PC-9 (cell line): ENCODE results near the gene TSEN15. TPM values are rescaled to one million over a fixed set of nuclear protein-coding genes. Genes with fewer than 3 reads are reported as not detected.

Experiments used
- Bru-seq: library from RNA; stranded (reverse); fragments of 400-500 nt; gene quantifications from one replicate; lab custom pipeline; 2021; lab: Mats Ljungman, UMichigan
- BruChase-seq, 2 experiments: library from RNA; stranded (reverse); fragments of 400-500 nt; gene quantifications; one replicate each; lab custom pipeline; 2021; lab: Mats Ljungman, UMichigan
- BruUV-seq: library from RNA; stranded (reverse); fragments of 400-500 nt; replicated peaks from 2 replicates; lab custom pipeline; 2021; lab: Mats Ljungman, UMichigan
- CTCF ChIA-PET: fragments of 300-600 bp; sonication (Branson Sonifier 250); formaldehyde crosslinking; loops from one replicate; lab custom pipeline; 2022; ENCODE audit warnings: antibody characterized with exemption; lab: Charles Lee
- POLR2A ChIA-PET: fragments of 300-600 bp; sonication (Branson Sonifier 250); formaldehyde crosslinking; loops from one replicate; lab custom pipeline; 2022; ENCODE audit warnings: antibody characterized with exemption; ENCODE audit not compliant: unreplicated experiment; lab: Charles Lee
- DNase-seq, 2 experiments: peaks; one replicate each; pipeline versions ENCODE4 v3.0.0 to v3.0.0-alpha.2; 2015 to 2022; ENCODE audit warnings: mixed read lengths in 1 of 2
- H2AFZ ChIP-seq: fragments of 200-600 bp; sonication (generic); 2 replicates; pipeline ENCODE4 v1.8.1; 2017; ENCODE audit warnings: antibody characterized with exemption
- H3F3A ChIP-seq: fragments of 200-600 bp; sonication (generic); 2 replicates; pipeline ENCODE4 v1.8.1; 2017; ENCODE audit warnings: antibody characterized with exemption, mild to moderate bottlenecking, low read depth; ENCODE audit not compliant: insufficient read depth
- H3K27ac ChIP-seq: fragments of 200-600 bp; sonication (generic); 2 replicates; pipeline ENCODE4 v1.6.1; 2016; ENCODE audit warnings: mixed run types
- H3K27me3 ChIP-seq: fragments of 200-600 bp; sonication (generic); 2 replicates; pipeline ENCODE4 v1.6.1; 2016; ENCODE audit warnings: low read depth, mixed run types; ENCODE audit not compliant: insufficient read depth
- H3K36me3 ChIP-seq: fragments of 200-600 bp; sonication (generic); 2 replicates; pipeline ENCODE4 v1.6.1; 2016; ENCODE audit warnings: low read depth, mixed run types
- H3K4me1 ChIP-seq: fragments of 200-600 bp; sonication (generic); replicated peaks from 2 replicates; pipeline ENCODE4 v1.6.1; 2016; ENCODE audit warnings: mixed run types; ENCODE audit not compliant: insufficient read depth
- H3K4me2 ChIP-seq: fragments of 200-600 bp; sonication (generic); 2 replicates; pipeline ENCODE4 v1.6.1; 2017; ENCODE audit warnings: mixed run types
- H3K4me3 ChIP-seq: fragments of 200-600 bp; sonication (generic); 2 replicates; pipeline ENCODE4 v1.6.1; 2016; ENCODE audit warnings: mixed run types
- H3K79me2 ChIP-seq: fragments of 200-600 bp; sonication (generic); 2 replicates; pipeline ENCODE4 v1.6.1; 2017; ENCODE audit warnings: low read depth, mixed run types
- H3K9me2 ChIP-seq: fragments of 200-600 bp; sonication (generic); 2 replicates; pipeline ENCODE4 v1.8.1; 2017; ENCODE audit warnings: mild to moderate bottlenecking; ENCODE audit not compliant: insufficient read depth
- H3K9me3 ChIP-seq: fragments of 200-600 bp; sonication (generic); 2 replicates; pipeline ENCODE4 v1.8.1; 2016; ENCODE audit warnings: low read depth; ENCODE audit not compliant: insufficient read depth
- H4K20me1 ChIP-seq: fragments of 200-600 bp; sonication (generic); 2 replicates; pipeline ENCODE4 v1.8.1; 2017; ENCODE audit not compliant: insufficient read depth
- CTCF ChIP-seq: fragments of 200-600 bp; sonication (generic); conservative IDR thresholded peaks from 2 replicates; pipeline ENCODE4 v1.6.1; 2017; ENCODE audit warnings: mixed run types, antibody characterized with exemption, mild to moderate bottlenecking, moderate library complexity
- EZH2 ChIP-seq: fragments of 200-600 bp; sonication (generic); IDR thresholded peaks from 2 replicates; pipeline ENCODE4 v1.8.0; 2017; ENCODE audit warnings: antibody characterized with exemption, low read depth
- intact Hi-C: fragments of 100-400 bp; cut with micrococcal nuclease; formaldehyde crosslinking; loops from one replicate; pipeline ENCODE4 v1.10.0; 2022; ENCODE audit not compliant: unreplicated experiment
- long read RNA-seq: library from polyadenylated mRNA; stranded (forward); transcript quantifications from one replicate; pipeline ENCODE4 v2.0.0, GENCODE V29; 2022
- total RNA-seq: library from RNA; stranded (reverse); gene quantifications from 2 replicates; pipeline ENCODE4 v1.2.3, GENCODE V29; 2021

The TSEN15 gene
- 46.0 and 52.0 TPM in 2 replicates for total RNA-seq
- Bru-seq, nascent RNA, result percentile 89 among the genes with signal in this experiment
- BruChase-seq, experiment 1, labeled RNA remaining after a 2-hour chase, result percentile 96 among the genes with signal in this experiment
- BruChase-seq, experiment 2, labeled RNA remaining after a 6-hour chase, result percentile 75 among the genes with signal in this experiment
- long read RNA-seq, transcript TSEN15-207 (5 exons, 1,834 nt), result minor isoform, 8 of 154 reads
- long read RNA-seq, transcript TSEN15-203 (4 exons, 1,844 nt), result minor isoform, 21 of 154 reads
- long read RNA-seq, transcript TSEN15-208 (4 exons, 2,219 nt), result minor isoform, 40 of 154 reads
- long read RNA-seq, transcript TSEN15-216 (5 exons, 1,986 nt), result major isoform, 66 of 154 reads
- long read RNA-seq, partial matches to known transcripts, result 0 of 154 reads
- long read RNA-seq, other reads (novel, unspliced or antisense), result 11 of 154 reads

DNA sequence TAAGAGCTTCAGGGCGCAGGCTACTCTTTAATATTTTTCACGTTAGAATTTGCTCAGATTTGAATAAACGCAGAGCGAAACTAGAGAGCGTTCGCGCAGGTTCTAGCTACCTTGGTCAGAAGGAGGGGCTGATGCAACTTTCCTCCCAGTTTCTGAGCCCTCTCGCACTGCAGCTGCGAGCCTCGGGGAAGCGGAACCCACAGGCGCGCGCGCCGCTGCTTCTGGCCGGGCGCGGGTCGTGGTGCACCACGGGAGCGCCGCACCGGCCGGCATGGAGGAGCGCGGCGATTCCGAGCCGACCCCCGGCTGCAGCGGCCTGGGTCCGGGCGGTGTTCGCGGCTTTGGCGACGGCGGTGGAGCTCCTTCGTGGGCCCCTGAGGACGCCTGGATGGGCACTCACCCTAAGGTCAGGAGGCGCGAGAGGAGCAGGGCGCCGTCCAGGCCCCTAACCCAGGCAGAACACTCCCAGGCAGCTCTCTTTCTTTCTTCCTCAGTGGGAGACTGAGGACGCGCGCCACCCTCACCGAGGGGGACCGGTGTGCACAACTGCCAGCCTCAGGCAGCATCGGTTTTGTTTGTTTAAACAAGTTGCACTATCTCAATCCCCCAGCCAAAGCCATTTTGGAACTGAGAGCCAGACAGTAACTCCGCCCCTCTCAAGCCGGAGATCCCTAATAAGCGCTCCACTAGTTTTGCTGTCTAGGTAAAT, at the start of gene TSEN15:
Gene TSEN15, plus strand, starts transcription at position 246 of the 709 bp plus-strand sequence. Its CDS starts 26 bp downstream, at position 272.
- peak within 1 kb of the TSS; percentile 99 for H3K4me2 ChIP-seq
- H3K4me1 ChIP-seq, result peaks cover 36% of the 10 kb centered on the region
- no peaks in the 10 kb centered on the region for H3K9me2 ChIP-seq
- intact Hi-C loops, result loop anchor here (5.0 kb wide), 1 partner anchor 109 kb away; no protein-coding TSS in a partner anchor
- ChIA-PET CTCF (interaction anchor here (1.1 kb wide), 1 partner anchor 612 kb away, joined by 3 read pairs; no protein-coding TSS in a partner anchor), POLR2A (interaction anchor here (0.7 kb wide), 1 partner anchor 20 kb away, joined by 5 read pairs; no protein-coding TSS in a partner anchor)
- H3K27me3 ChIP-seq, result no peaks in the 10 kb centered on the region
- H3K36me3 ChIP-seq, result peaks cover 19% of the 10 kb centered on the region
- peaks cover 17% of the 10 kb centered on the region; the same call in 1 of the 2 replicates for H3F3A ChIP-seq
- no TSS peak for BruUV-seq
- H3K9me3 ChIP-seq, result no peaks in the 10 kb centered on the region
- H2AFZ ChIP-seq, result peak within 1 kb of the TSS; percentile 92
- H3K79me2 ChIP-seq, result peaks cover 37% of the 10 kb centered on the region
- H3K27ac ChIP-seq, result peak within 1 kb of the TSS; percentile 100
- TF ChIP-seq CTCF (no peak), EZH2 (no peak)
- H4K20me1 ChIP-seq, result no peaks in the 10 kb centered on the region
- peak; percentile 78 for DNase-seq
- H3K4me3 ChIP-seq, result peak within 1 kb of the TSS; percentile 81

- POLR2A ChIA-PET, result no interaction called here
Observed at GRCh38 chr1:184002071-184002470, 49.5 kb upstream of the TSEN15 start.

More at GRCh38 chr1:184002071-184002470, 49.5 kb upstream of the TSEN15 start:
- Histone ChIP-seq H3K4me1 (peaks cover 9% of the 10 kb centered on the region; the same call in 1 of the 2 replicates), H2AFZ (peak overlapping the region; percentile 55; the same call in 1 of the 2 replicates), H3K27ac (peak overlapping the region; percentile 37; the same call in 1 of the 2 replicates), H3K9me3 (no peaks in the 10 kb centered on the region), H3K27me3 (no peaks in the 10 kb centered on the region), H3K4me3 (no peak overlapping the region), H3K79me2 (no peaks in the 10 kb centered on the region), H3K4me2 (peak overlapping the region; percentile 20; the same call in 1 of the 2 replicates), H3K36me3 (no peaks in the 10 kb centered on the region), H4K20me1 (no peaks in the 10 kb centered on the region), H3K9me2 (no peaks in the 10 kb centered on the region; the same call in 1 of the 2 replicates), H3F3A (no peaks in the 10 kb centered on the region; the same call in 1 of the 2 replicates)
- TF ChIP-seq EZH2 (no peak), CTCF (no peak)
- intact Hi-C loops, result loop anchor here (2.0 kb wide), 1 partner anchor 23 kb away; no protein-coding TSS in a partner anchor
- peak; percentile 49 to 78 for DNase-seq
- no TSS peak for BruUV-seq
- CTCF ChIA-PET, result no interaction called here
